ENCODE results near the gene STIMATE.

The STIMATE gene

GRCh38 chr3:52897130-52898122 is at the start of gene STIMATE:
STIMATE (minus strand) TSS chr3:52897548; CDS start chr3:52897450, 98 bp downstream.
- DNase-seq: peak in 55 of 56 donors; percentile 5 to 92 (median 80)

DNA sequence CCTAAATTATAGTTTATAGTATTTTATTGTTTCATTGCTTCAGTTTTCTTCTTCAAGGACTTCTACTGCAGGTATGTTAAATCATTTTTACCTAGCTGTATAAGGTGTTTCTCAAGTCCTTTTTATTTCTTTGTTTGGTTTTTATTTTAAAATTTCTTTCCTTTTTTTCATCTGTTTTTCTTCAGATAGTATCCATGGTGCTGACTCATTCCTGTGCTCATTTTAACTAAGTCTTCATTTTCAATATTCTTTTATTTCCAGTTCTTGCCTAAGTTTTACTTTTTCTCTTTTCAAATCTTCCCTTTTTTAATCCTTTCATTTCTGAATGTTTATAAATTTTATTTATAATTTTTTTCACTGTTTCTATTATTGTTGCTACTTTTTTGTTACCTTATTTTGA is 42.3 kb upstream of the STIMATE start:
- no peak for DNase-seq

- peak in 33 of 56 donors; percentile 1 to 68 (median 16) for DNase-seq
These were observed 37.5 kb upstream of the STIMATE start for GRCh38 chr3:52934630-52935530.

DNA sequence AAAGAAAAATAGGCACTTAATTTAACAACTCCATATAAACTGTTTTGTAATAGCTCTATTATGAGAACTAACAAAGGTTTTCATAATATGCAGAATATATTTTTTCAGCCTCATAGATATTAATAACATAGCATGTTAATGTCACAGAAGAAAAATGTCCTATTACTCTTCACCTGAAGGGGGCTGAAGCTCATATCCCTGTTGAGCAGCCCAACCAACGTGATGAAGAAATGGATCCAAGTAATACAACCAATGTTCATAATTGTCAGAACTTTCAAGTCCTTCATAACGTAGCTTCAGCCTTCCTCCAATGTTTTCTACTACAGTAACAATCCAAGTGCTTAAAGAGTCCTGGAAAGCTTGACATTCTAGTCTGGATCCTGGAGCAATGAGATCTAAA is 34.5 kb upstream of the STIMATE start:
- no peak for DNase-seq

DNA sequence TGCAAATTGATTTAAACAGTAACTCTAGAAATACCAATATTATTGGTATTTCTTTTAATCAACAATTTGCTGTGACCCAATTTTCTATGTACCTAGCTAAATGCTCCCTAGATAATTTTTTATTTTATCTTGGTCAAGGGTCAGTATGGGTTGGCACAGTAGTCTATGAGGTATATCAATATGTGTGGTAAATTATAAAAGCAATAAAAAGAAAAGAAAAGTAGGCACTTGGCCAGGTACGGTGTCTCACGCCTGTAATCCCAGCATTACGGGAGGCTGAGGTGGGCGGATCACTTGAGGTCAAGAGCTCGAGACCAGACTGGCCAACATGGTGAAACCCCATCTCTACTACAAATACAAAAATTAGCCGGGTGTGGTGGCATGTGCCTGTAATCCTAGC is 34.0 kb upstream of the STIMATE start:
- no peak for DNase-seq

- no peak for DNase-seq
These were observed 33.4 kb upstream of the STIMATE start for GRCh38 chr3:52930748-52931147.

DNA sequence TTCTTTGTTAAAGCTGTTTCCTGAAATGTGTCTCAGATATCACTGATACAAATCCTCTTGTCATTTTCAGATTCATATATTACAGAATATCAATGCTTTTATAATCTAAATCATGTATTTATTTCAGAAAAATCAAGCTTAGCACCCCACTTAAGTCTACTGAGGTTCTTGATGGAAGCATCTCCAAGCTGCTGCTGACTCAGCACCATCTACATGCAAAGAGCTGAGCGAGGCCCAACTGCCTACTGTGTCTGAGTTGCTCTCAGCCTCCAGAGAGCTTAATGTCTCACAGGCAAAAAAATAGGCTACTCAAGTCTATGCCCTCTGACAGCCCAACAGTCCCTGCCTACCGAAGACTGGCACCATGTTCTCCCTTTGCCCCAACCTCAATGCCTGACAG is 29.2 kb upstream of the STIMATE start:
- DNase-seq: no peak

DNA sequence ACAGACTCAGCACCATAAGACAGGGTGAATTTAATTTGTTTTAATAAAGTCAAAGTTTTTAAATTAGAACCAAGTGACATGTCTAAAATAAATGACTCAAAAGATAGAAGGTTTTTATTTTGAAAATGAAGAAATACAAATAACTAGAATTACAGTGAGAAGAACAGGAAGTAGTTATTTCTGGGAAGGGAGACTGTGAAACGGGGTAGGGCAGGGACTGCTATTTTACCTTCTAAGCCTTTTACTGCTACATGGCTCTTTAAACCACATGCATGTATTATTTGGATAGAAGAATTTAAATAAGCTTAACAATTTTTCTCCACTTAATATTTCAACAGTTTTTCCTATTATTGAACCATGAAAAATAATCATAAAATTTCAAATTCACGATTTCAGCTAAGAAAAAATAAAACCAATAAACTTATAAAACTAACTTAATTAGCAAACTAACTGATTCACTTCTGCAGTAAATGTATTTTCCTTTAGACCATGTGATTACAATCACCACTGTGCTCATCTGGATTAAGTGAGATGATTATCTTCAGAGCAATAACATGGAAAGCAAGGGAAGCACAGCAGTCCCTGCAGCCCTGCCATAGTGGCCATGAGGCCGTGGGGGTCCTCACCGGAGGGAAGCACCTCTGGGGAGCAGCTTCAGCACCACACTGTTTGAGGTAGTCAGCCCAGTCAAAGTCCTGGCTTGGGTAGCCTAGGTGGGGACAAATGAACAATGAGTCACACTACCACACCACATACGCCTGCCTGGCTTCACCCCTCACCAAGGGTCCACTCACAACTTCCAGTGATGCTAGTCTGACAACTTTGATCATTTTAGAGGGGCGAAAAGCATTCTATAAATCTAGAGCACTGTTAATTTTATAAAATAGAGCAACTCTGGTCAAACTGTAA is 28.3 kb upstream of the STIMATE start:
- no peak for DNase-seq

GRCh38 chr3:52923963-52924362 is 26.6 kb upstream of the STIMATE start:
- no peak for DNase-seq

DNA sequence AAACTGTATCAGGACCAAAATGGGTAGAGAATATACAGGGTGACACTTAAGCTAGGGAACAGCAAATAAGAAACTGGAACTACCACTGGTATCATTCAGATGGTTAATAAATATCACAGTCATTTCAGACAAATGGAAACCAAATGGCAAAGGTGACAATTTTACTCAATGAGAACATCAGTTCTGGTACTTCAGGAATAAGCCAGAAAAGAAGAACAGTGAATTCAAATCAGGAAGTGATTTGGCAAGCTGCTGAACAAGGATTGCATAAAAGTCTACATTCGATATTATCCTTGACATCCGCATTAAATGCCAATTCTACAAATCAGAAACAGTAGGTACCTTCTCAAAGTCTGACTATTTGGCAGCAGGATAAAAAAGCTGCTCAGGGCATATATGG is 23.5 kb upstream of the STIMATE start:
- no peak for DNase-seq

DNA sequence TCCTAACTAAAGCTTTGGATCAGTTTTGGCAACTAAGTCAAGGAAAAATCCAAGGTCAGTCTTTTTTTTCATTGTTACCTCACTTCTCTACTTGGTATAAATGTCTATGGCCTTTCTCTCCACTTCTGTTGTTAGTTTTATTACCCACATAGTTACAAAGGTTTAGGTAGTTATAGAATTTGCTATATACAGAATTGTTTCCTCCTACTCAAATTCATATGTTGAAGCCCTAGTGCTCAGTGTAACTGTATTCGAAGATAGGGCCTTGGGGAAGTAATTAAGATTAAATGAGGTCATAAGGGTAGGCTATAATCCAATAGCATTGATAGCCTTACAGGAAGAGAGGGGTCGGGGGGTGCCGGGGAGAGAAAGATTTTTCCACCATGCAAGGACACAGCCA is 19.7 kb upstream of the STIMATE start:
- no peak for DNase-seq

- DNase-seq: no peak
These were observed 17.9 kb upstream of the STIMATE start for GRCh38 chr3:52915294-52915693.

- no peak for DNase-seq
These were observed 15.8 kb upstream of the STIMATE start for GRCh38 chr3:52912885-52913731.

GRCh38 chr3:52910823-52911222 is 13.5 kb upstream of the STIMATE start:
- no peak for DNase-seq

DNA sequence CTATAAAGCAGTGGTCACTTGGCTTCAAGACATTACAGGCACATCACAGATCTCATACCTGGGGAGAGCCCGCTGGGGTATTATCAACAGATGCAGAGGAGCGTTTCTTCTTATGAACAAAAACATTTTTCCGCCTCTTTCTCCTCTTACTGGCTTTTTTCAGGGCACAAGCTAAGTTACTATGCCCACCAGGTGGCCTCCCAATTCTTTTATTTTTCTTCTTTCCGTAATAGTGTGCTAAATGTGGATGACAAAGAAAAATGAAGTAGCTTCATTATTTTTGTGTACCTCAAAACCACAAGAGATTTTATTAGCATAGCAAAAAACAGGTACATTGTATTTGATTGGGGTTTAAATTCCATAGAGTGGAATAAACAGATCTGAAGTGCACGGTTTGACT is 10.1 kb upstream of the STIMATE start:
- no peak for DNase-seq

GRCh38 chr3:52904552-52904951 is 7.2 kb upstream of the STIMATE start:
- DNase-seq: no peak

GRCh38 chr3:52904000-52904399 is 6.7 kb upstream of the STIMATE start:
- DNase-seq: no peak

DNA sequence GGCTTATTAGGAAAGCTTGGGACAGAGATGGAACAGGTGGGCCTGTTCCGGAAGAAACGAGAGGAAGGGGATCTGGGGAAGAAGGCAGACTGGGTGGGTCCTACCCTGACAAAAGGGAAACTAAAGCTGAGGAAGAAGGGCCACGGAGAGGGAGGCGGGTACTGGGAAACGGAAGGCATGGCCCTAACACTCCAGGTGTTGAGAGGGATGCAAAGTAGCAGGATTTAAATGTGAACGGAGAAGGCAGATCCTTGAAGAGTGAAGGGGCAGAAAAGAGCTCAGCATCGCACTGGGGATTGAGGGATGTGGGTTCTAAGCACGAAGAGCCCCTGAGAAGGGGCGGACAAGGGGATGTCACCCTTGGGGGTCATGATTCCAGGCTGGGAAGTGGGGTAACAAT is 735 bp downstream of the STIMATE start:
- DNase-seq: no peak

- DNase-seq: no peak
These were observed 1.2 kb downstream of the STIMATE start for GRCh38 chr3:52896151-52896550.

- DNase-seq: no peak
These were observed 1.9 kb downstream of the STIMATE start for GRCh38 chr3:52895418-52895817.
